ENCODE data around the gene ADAMTS9.

Gene ADAMTS9

DNA sequence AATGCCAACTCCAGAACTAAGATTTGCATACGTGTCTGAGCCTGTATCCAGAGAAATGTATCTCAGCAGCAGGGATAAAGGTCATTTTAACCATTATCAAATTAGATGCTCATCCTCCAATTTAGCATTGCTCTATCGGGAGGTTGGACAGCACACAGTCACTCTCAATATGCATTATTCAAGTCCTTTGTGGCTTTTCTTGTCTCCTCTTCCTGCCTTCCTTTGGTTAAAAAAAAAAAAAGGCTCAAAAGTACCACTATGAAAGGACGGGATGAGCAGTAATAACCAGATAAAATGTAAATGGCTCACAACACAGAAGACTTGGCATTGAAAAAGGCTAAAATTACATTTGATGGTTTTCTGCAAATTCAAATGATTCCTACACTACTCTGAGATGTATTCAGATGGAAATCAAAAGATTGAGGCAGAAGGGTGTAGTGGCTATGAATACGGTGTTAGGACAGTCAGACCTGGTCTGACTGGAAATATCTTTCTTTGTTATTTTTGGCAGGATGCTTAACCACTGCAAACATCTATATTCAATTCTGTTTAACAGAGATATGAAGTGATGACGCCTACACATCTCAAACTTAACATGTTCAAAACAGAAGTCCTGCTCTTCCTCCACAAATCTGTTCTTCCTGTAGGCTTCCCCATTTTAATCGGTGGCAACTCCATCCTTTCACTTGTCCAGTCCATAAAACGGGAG lies 109.6 kb downstream of the ADAMTS9 start:
- H3K9ac ChIP-seq (ENCODE audit: low read length): no peak overlapping the region
- H4K20me1 ChIP-seq (ENCODE audit: insufficient read depth, low read length): no peaks in the 10 kb centered on the region
- H3K27me3 ChIP-seq (ENCODE audit: low read depth, low read length): 0 out of 2 replicates have a peak, but pooled peaks cover 4% of the 10 kb centered on the region
- no peaks in the 10 kb centered on the region for H3K36me3 ChIP-seq (replicated peaks; ENCODE audit: low read depth, low read length)
- no peaks in the 10 kb centered on the region for H3K4me1 ChIP-seq (ENCODE audit: low read length)
- H3K4me3 ChIP-seq (ENCODE audit: low read length): no peak overlapping the region
- H3K79me2 ChIP-seq (ENCODE audit: low read length): no peaks in the 10 kb centered on the region
- H3K4me2 ChIP-seq (ENCODE audit: low read length): no peak overlapping the region
- H3K9me3 ChIP-seq (ENCODE audit: insufficient read depth, low read length): no peaks in the 10 kb centered on the region
- no peak for TF ChIP-seq CTCF (IDR thresholded peaks at IDR 0.05; ENCODE audit: low read depth, low read length)
- TF ChIP-seq EZH2phosphoT487 (IDR thresholded peaks at IDR 0.05; ENCODE audit: low read depth): no peak
- H2AFZ ChIP-seq (ENCODE audit: low read depth, low read length): no peak overlapping the region
- H3K27ac ChIP-seq (ENCODE audit: low read length): no peak overlapping the region

- TF ChIP-seq EZH2phosphoT487 (IDR thresholded peaks at IDR 0.05; ENCODE audit: low read depth) (no peak), CTCF (IDR thresholded peaks at IDR 0.05; ENCODE audit: low read depth, low read length) (no peak)
- Histone ChIP-seq H3K36me3 (replicated peaks; ENCODE audit: low read depth, low read length) (no peaks in the 10 kb centered on the region), H3K4me2 (ENCODE audit: low read length) (no peak overlapping the region), H3K4me3 (ENCODE audit: low read length) (no peak overlapping the region), H3K9ac (ENCODE audit: low read length) (no peak overlapping the region), H3K27ac (ENCODE audit: low read length) (no peak overlapping the region), H3K9me3 (ENCODE audit: insufficient read depth, low read length) (no peaks in the 10 kb centered on the region), H2AFZ (ENCODE audit: low read depth, low read length) (no peak overlapping the region), H3K27me3 (ENCODE audit: low read depth, low read length) (0 out of 2 replicates have a peak, but pooled peaks cover 4% of the 10 kb centered on the region), H4K20me1 (ENCODE audit: insufficient read depth, low read length) (no peaks in the 10 kb centered on the region), H3K4me1 (ENCODE audit: low read length) (no peaks in the 10 kb centered on the region), H3K79me2 (ENCODE audit: low read length) (no peaks in the 10 kb centered on the region)
These were observed 111.5 kb downstream of the ADAMTS9 start for GRCh38 chr3:64576211-64576775.

- Histone ChIP-seq H3K4me3 (ENCODE audit: low read length) (no peak overlapping the region), H3K27me3 (ENCODE audit: low read depth, low read length) (0 out of 2 replicates have a peak, but pooled peaks cover 4% of the 10 kb centered on the region), H3K79me2 (ENCODE audit: low read length) (no peaks in the 10 kb centered on the region), H3K4me1 (ENCODE audit: low read length) (no peaks in the 10 kb centered on the region), H3K9me3 (ENCODE audit: insufficient read depth, low read length) (no peaks in the 10 kb centered on the region), H3K27ac (ENCODE audit: low read length) (no peak overlapping the region), H4K20me1 (ENCODE audit: insufficient read depth, low read length) (no peaks in the 10 kb centered on the region), H3K9ac (ENCODE audit: low read length) (no peak overlapping the region), H3K4me2 (ENCODE audit: low read length) (no peak overlapping the region), H2AFZ (ENCODE audit: low read depth, low read length) (no peak overlapping the region), H3K36me3 (replicated peaks; ENCODE audit: low read depth, low read length) (no peaks in the 10 kb centered on the region)
- TF ChIP-seq CTCF (IDR thresholded peaks at IDR 0.05; ENCODE audit: low read depth, low read length) (peak; percentile 49), EZH2phosphoT487 (IDR thresholded peaks at IDR 0.05; ENCODE audit: low read depth) (no peak)
These were observed 112.5 kb downstream of the ADAMTS9 start for GRCh38 chr3:64575211-64575844.

GRCh38 chr3:64574194-64574593 lies 113.6 kb downstream of the ADAMTS9 start:
- Histone ChIP-seq H3K27me3 (ENCODE audit: low read depth, low read length) (peaks cover 5% of the 10 kb centered on the region; the same call in 1 of the 2 replicates), H3K4me1 (ENCODE audit: low read length) (no peaks in the 10 kb centered on the region), H3K9ac (ENCODE audit: low read length) (no peak overlapping the region), H3K79me2 (ENCODE audit: low read length) (no peaks in the 10 kb centered on the region), H3K9me3 (ENCODE audit: insufficient read depth, low read length) (no peaks in the 10 kb centered on the region), H3K36me3 (replicated peaks; ENCODE audit: low read depth, low read length) (no peaks in the 10 kb centered on the region), H4K20me1 (ENCODE audit: insufficient read depth, low read length) (no peaks in the 10 kb centered on the region), H3K4me3 (ENCODE audit: low read length) (no peak overlapping the region), H3K4me2 (ENCODE audit: low read length) (no peak overlapping the region), H2AFZ (ENCODE audit: low read depth, low read length) (no peak overlapping the region), H3K27ac (ENCODE audit: low read length) (no peak overlapping the region)
- no peak for TF ChIP-seq EZH2phosphoT487 (IDR thresholded peaks at IDR 0.05; ENCODE audit: low read depth)
- no peak for TF ChIP-seq CTCF (IDR thresholded peaks at IDR 0.05; ENCODE audit: low read depth, low read length)

All from OCI-LY3 (cell line).